ENCODE results near the gene ASB5.

ASB5 gene

DNA sequence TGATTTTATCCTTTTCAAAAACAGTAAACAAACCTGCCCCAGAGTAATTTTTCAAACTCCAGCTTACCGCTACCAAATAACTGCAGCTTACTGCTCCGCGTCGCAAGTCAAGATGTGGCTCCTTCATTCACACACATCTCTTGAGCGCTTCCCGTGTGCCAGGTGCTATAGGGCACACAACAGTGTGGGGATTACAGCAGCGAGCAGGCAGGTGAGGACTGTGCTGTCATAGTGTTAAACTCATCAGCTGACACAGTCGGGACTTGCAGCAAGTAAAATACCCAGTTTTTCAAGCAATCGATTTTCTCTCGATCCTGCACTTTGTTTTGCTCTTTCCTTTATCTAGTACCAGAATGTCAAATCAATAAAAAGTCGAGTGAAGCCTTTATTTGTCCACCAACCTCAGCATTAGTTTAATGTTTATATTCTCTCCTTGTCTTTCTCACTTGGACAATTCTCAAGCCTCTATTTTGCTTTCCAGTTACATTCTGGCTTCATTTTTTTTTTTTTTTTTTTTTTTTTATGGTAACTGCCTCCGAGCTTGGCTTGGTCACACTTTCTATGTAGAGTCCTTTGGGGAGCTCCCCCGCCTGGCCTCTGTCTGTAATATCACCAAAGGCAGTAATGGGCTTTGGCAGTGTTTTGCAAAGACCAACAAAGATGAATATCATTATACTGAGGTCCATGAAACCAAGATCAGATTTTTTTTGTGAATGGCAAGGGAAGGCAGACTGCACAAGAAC lies 8.3 kb upstream of the ASB5 start:
- H3K27me3 ChIP-seq (ENCODE audit: control insufficient read depth, insufficient read depth, low read length) = no peaks in the 10 kb centered on the region

GRCh38 chr4:176276710-176277109 lies 7.7 kb upstream of the ASB5 start:
- H3K27me3 ChIP-seq (ENCODE audit: control insufficient read depth, insufficient read depth, low read length) = no peaks in the 10 kb centered on the region
- no peaks in the 10 kb centered on the region for H3K9me3 ChIP-seq (ENCODE audit: control insufficient read depth, insufficient read depth, low read length)
- H3K36me3 ChIP-seq (ENCODE audit: control insufficient read depth, insufficient read depth, low read length) = no peaks in the 10 kb centered on the region
- no peak overlapping the region for H3K9ac ChIP-seq (ENCODE audit: low read depth, low read length)
- no peak overlapping the region for H3K27ac ChIP-seq (ENCODE audit: low read depth, low read length)
- H3K4me3 ChIP-seq (ENCODE audit: low read depth, low read length) = no peak overlapping the region
- H3K4me1 ChIP-seq (ENCODE audit: control insufficient read depth, insufficient read depth, low read length) = peaks cover 7% of the 10 kb centered on the region

More for the DNA sequence above, 8.3 kb upstream of the ASB5 start:
- no peak overlapping the region for H3K27ac ChIP-seq (ENCODE audit: low read depth, low read length)
- H3K9ac ChIP-seq (ENCODE audit: low read depth, low read length) = no peak overlapping the region
- H3K9me3 ChIP-seq (ENCODE audit: control insufficient read depth, insufficient read depth, low read length) = no peaks in the 10 kb centered on the region
- H3K4me1 ChIP-seq (ENCODE audit: control insufficient read depth, insufficient read depth, low read length) = peaks cover 7% of the 10 kb centered on the region
- no peak overlapping the region for H3K4me3 ChIP-seq (ENCODE audit: low read depth, low read length)
- H3K36me3 ChIP-seq (ENCODE audit: control insufficient read depth, insufficient read depth, low read length) = no peaks in the 10 kb centered on the region

GRCh38 chr4:176274441-176274840 lies 5.4 kb upstream of the ASB5 start:
- no peak overlapping the region for H3K9ac ChIP-seq (ENCODE audit: low read depth, low read length)
- peaks cover 7% of the 10 kb centered on the region for H3K4me1 ChIP-seq (ENCODE audit: control insufficient read depth, insufficient read depth, low read length)
- no peak overlapping the region for H3K4me3 ChIP-seq (ENCODE audit: low read depth, low read length)
- H3K9me3 ChIP-seq (ENCODE audit: control insufficient read depth, insufficient read depth, low read length) = no peaks in the 10 kb centered on the region
- H3K27me3 ChIP-seq (ENCODE audit: control insufficient read depth, insufficient read depth, low read length) = no peaks in the 10 kb centered on the region
- no peak overlapping the region for H3K27ac ChIP-seq (ENCODE audit: low read depth, low read length)
- no peaks in the 10 kb centered on the region for H3K36me3 ChIP-seq (ENCODE audit: control insufficient read depth, insufficient read depth, low read length)

GRCh38 chr4:176273736-176274135 lies 4.7 kb upstream of the ASB5 start:
- peaks cover 7% of the 10 kb centered on the region for H3K4me1 ChIP-seq (ENCODE audit: control insufficient read depth, insufficient read depth, low read length)
- no peak overlapping the region for H3K9ac ChIP-seq (ENCODE audit: low read depth, low read length)
- H3K36me3 ChIP-seq (ENCODE audit: control insufficient read depth, insufficient read depth, low read length) = no peaks in the 10 kb centered on the region
- H3K4me3 ChIP-seq (ENCODE audit: low read depth, low read length) = no peak overlapping the region
- no peak overlapping the region for H3K27ac ChIP-seq (ENCODE audit: low read depth, low read length)
- no peaks in the 10 kb centered on the region for H3K9me3 ChIP-seq (ENCODE audit: control insufficient read depth, insufficient read depth, low read length)
- H3K27me3 ChIP-seq (ENCODE audit: control insufficient read depth, insufficient read depth, low read length) = no peaks in the 10 kb centered on the region

GRCh38 chr4:176272799-176273198 lies 3.8 kb upstream of the ASB5 start:
- H3K36me3 ChIP-seq (ENCODE audit: control insufficient read depth, insufficient read depth, low read length) = no peaks in the 10 kb centered on the region
- H3K27me3 ChIP-seq (ENCODE audit: control insufficient read depth, insufficient read depth, low read length) = no peaks in the 10 kb centered on the region
- H3K4me3 ChIP-seq (ENCODE audit: low read depth, low read length) = no peak overlapping the region
- no peak overlapping the region for H3K27ac ChIP-seq (ENCODE audit: low read depth, low read length)
- H3K9me3 ChIP-seq (ENCODE audit: control insufficient read depth, insufficient read depth, low read length) = no peaks in the 10 kb centered on the region
- H3K9ac ChIP-seq (ENCODE audit: low read depth, low read length) = no peak overlapping the region
- H3K4me1 ChIP-seq (ENCODE audit: control insufficient read depth, insufficient read depth, low read length) = peaks cover 7% of the 10 kb centered on the region

GRCh38 chr4:176271749-176272148 lies 2.7 kb upstream of the ASB5 start:
- no peak overlapping the region for H3K27ac ChIP-seq (ENCODE audit: low read depth, low read length)

DNA sequence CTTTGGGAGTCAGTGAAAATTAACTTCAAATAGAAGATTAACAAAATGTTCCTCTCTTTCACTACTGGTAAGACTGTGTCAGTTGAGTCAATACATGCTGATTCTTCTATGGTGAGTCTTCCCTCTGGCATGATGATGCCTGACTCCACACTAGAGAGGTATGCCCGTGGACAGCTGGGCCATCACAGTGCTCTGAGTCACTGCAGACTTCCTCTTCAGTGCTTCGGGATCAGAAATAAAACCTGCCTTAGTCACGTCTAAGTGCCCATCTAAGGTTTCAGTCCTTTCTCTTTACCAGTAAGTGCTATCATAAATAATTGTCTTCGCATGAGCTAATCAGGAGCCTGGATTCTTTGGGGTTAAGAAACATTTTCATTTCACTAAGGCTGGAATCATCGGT lies 1.6 kb upstream of the ASB5 start:
- no peaks in the 10 kb centered on the region for H3K9me3 ChIP-seq (ENCODE audit: control insufficient read depth, insufficient read depth, low read length)
- no peaks in the 10 kb centered on the region for H3K36me3 ChIP-seq (ENCODE audit: control insufficient read depth, insufficient read depth, low read length)
- H3K4me3 ChIP-seq (ENCODE audit: low read depth, low read length) = no peak overlapping the region
- H3K9ac ChIP-seq (ENCODE audit: low read depth, low read length) = no peak overlapping the region
- no peaks in the 10 kb centered on the region for H3K27me3 ChIP-seq (ENCODE audit: control insufficient read depth, insufficient read depth, low read length)
- no peak overlapping the region for H3K27ac ChIP-seq (ENCODE audit: low read depth, low read length)
- no peaks in the 10 kb centered on the region for H3K4me1 ChIP-seq (ENCODE audit: control insufficient read depth, insufficient read depth, low read length)

More at GRCh38 chr4:176271749-176272148, 2.7 kb upstream of the ASB5 start:
- H3K9ac ChIP-seq (ENCODE audit: low read depth, low read length) = no peak overlapping the region
- no peaks in the 10 kb centered on the region for H3K36me3 ChIP-seq (ENCODE audit: control insufficient read depth, insufficient read depth, low read length)
- H3K9me3 ChIP-seq (ENCODE audit: control insufficient read depth, insufficient read depth, low read length) = no peaks in the 10 kb centered on the region
- H3K4me3 ChIP-seq (ENCODE audit: low read depth, low read length) = no peak overlapping the region
- no peaks in the 10 kb centered on the region for H3K27me3 ChIP-seq (ENCODE audit: control insufficient read depth, insufficient read depth, low read length)
- H3K4me1 ChIP-seq (ENCODE audit: control insufficient read depth, insufficient read depth, low read length) = 0 out of 2 replicates have a peak, but pooled peaks cover under 1% of the 10 kb centered on the region

- H3K27me3 ChIP-seq (ENCODE audit: control insufficient read depth, insufficient read depth, low read length) = no peaks in the 10 kb centered on the region
- no peaks in the 10 kb centered on the region for H3K4me1 ChIP-seq (ENCODE audit: control insufficient read depth, insufficient read depth, low read length)
Observed at GRCh38 chr4:176266026-176266425, 3.0 kb downstream of the ASB5 start.

DNA sequence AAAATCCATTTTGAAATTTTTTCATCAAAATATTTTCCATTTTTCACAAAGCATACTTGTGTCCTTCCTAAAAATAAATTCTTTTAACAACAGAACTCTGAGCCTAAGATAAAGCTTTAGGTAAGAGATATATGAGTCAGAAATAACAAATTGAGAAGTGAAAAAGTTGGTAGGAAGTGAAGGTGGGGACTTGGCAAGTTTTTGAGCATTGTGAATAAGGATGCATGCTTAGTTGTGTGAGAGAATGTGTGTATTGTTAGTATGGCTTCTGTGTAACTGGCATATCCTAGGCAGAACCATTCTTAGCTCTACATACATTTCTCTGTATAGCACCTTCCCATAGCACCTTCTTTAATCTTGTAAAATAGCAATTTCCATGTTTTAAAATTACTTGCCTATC lies 6.8 kb downstream of the ASB5 start:
- H3K4me1 ChIP-seq (ENCODE audit: control insufficient read depth, insufficient read depth, low read length) = no peaks in the 10 kb centered on the region
- no peak overlapping the region for H3K9ac ChIP-seq (ENCODE audit: low read depth, low read length)
- no peak overlapping the region for H3K4me3 ChIP-seq (ENCODE audit: low read depth, low read length)
- H3K27me3 ChIP-seq (ENCODE audit: control insufficient read depth, insufficient read depth, low read length) = no peaks in the 10 kb centered on the region
- no peaks in the 10 kb centered on the region for H3K36me3 ChIP-seq (ENCODE audit: control insufficient read depth, insufficient read depth, low read length)
- H3K9me3 ChIP-seq (ENCODE audit: control insufficient read depth, insufficient read depth, low read length) = no peaks in the 10 kb centered on the region
- no peak overlapping the region for H3K27ac ChIP-seq (ENCODE audit: low read depth, low read length)

More at GRCh38 chr4:176266026-176266425, 3.0 kb downstream of the ASB5 start:
- no peaks in the 10 kb centered on the region for H3K9me3 ChIP-seq (ENCODE audit: control insufficient read depth, insufficient read depth, low read length)
- H3K36me3 ChIP-seq (ENCODE audit: control insufficient read depth, insufficient read depth, low read length) = no peaks in the 10 kb centered on the region
- no peak overlapping the region for H3K27ac ChIP-seq (ENCODE audit: low read depth, low read length)
- no peak overlapping the region for H3K9ac ChIP-seq (ENCODE audit: low read depth, low read length)
- H3K4me3 ChIP-seq (ENCODE audit: low read depth, low read length) = no peak overlapping the region

DNA sequence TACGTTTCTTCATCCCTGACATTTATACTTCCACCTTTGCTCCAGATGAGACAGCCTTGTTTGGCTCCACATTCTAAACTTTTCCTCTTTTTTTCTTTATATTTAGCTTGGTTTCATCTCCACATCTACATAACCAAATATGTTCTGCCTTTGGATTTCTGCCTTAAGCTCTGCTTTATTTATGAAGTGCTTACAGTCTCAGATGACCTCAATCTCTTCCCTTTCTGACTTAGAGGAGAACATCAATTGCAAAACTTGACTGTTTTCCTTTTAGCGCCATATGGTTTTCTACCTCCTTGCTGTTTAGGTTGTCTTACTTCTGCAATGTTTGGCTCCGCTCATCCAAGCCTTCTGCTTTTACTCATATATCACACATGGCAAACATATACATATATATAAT lies 7.5 kb downstream of the ASB5 start:
- Histone ChIP-seq H3K9ac (ENCODE audit: low read depth, low read length) (no peak overlapping the region), H3K9me3 (ENCODE audit: control insufficient read depth, insufficient read depth, low read length) (no peaks in the 10 kb centered on the region), H3K27me3 (ENCODE audit: control insufficient read depth, insufficient read depth, low read length) (no peaks in the 10 kb centered on the region), H3K36me3 (ENCODE audit: control insufficient read depth, insufficient read depth, low read length) (no peaks in the 10 kb centered on the region), H3K27ac (ENCODE audit: low read depth, low read length) (no peak overlapping the region), H3K4me3 (ENCODE audit: low read depth, low read length) (no peak overlapping the region), H3K4me1 (ENCODE audit: control insufficient read depth, insufficient read depth, low read length) (no peaks in the 10 kb centered on the region)

- H3K4me3 ChIP-seq (ENCODE audit: low read depth, low read length) = no peak overlapping the region
- no peak overlapping the region for H3K9ac ChIP-seq (ENCODE audit: low read depth, low read length)
- H3K9me3 ChIP-seq (ENCODE audit: control insufficient read depth, insufficient read depth, low read length) = no peaks in the 10 kb centered on the region
- H3K4me1 ChIP-seq (ENCODE audit: control insufficient read depth, insufficient read depth, low read length) = no peaks in the 10 kb centered on the region
- H3K36me3 ChIP-seq (ENCODE audit: control insufficient read depth, insufficient read depth, low read length) = no peaks in the 10 kb centered on the region
- H3K27me3 ChIP-seq (ENCODE audit: control insufficient read depth, insufficient read depth, low read length) = no peaks in the 10 kb centered on the region
- H3K27ac ChIP-seq (ENCODE audit: low read depth, low read length) = no peak overlapping the region
Observed at GRCh38 chr4:176261018-176261417, 8.0 kb downstream of the ASB5 start.
